Stimulated activated memory B cell treated with anti-CD40 and anti-IgM and Interleukin-4, amounts not matched to agents 10 μg/mL and 1 μg/mL and 100 μg/mL, for 72 hours (primary cell): ENCODE data around the gene AJM1.
"Not testable (repeated sequence)": the region's sequence is repeated elsewhere in the genome, so short reads cannot be mapped to it uniquely, and the experiment has no call there.

Source experiments
- ATAC-seq: fragments of 150-1000 bp; cut with Tn5 transposase; 2 replicates; pipeline ENCODE4 v1.10.0; 2021
- H3K27ac Mint-ChIP-seq: one replicate; pipeline ENCODE4 v1.8.0; 2022; ENCODE audit warnings: mild to moderate bottlenecking, mixed read lengths
- H3K27me3 Mint-ChIP-seq: one replicate; pipeline ENCODE4 v1.8.0; 2022; ENCODE audit warnings: mixed read lengths
- H3K36me3 Mint-ChIP-seq: one replicate; pipeline ENCODE4 v1.8.0; 2022; ENCODE audit warnings: mixed read lengths
- H3K4me1 Mint-ChIP-seq: one replicate; pipeline ENCODE4 v1.8.0; 2022; ENCODE audit warnings: mixed read lengths
- H3K4me3 Mint-ChIP-seq: one replicate; pipeline ENCODE4 v1.8.0; 2022; ENCODE audit warnings: mild to moderate bottlenecking, moderate library complexity, mixed read lengths
- H3K9me3 Mint-ChIP-seq: one replicate; pipeline ENCODE4 v1.8.0; 2022; ENCODE audit warnings: mixed read lengths

The AJM1 gene

GRCh38 chr9:136860933-136861873 is 18.9 kb downstream of the AJM1 start:
- no peak overlapping the region for H3K4me3 Mint-ChIP-seq
- H3K27me3 Mint-ChIP-seq = no peaks in the 10 kb centered on the region
- no peaks in the 10 kb centered on the region for H3K9me3 Mint-ChIP-seq
- H3K36me3 Mint-ChIP-seq = peaks cover 19% of the 10 kb centered on the region
- H3K4me1 Mint-ChIP-seq = peaks cover 28% of the 10 kb centered on the region
- no peak overlapping the region for H3K27ac Mint-ChIP-seq
- no peak for ATAC-seq

DNA sequence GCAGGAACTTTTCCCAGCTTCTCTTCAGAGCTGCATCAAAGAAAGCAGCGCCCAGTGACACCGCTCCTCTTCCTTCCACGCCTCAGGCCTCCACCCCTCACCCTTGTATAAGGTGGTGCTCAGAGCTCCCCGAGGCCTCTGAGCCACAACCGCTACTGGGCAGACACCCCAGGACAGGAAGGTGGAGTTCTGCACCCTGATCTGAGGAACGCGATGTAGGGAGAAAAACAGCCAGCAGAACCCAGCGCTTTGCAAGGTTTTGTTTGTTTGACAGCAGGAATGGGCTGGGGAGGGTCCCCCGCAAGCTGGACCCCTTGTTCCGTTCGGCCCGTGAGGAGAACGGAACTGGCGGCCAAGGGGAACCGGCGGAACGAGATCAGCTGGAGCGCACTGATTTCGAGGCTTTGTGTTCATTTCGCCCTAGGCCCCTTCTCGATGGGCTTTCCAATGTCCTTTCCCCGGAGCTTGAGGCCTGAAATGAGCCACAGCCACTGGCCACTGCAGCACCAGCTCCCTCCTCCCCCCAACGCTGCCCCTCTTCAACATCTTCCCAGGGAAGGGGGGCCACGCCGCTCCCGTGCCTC is 19.7 kb downstream of the AJM1 start:
- H3K4me3 Mint-ChIP-seq = no peak overlapping the region
- H3K4me1 Mint-ChIP-seq = peaks cover 28% of the 10 kb centered on the region
- ATAC-seq = no peak
- no peaks in the 10 kb centered on the region for H3K9me3 Mint-ChIP-seq
- H3K36me3 Mint-ChIP-seq = peaks cover 19% of the 10 kb centered on the region
- H3K27ac Mint-ChIP-seq = no peak overlapping the region
- no peaks in the 10 kb centered on the region for H3K27me3 Mint-ChIP-seq

DNA sequence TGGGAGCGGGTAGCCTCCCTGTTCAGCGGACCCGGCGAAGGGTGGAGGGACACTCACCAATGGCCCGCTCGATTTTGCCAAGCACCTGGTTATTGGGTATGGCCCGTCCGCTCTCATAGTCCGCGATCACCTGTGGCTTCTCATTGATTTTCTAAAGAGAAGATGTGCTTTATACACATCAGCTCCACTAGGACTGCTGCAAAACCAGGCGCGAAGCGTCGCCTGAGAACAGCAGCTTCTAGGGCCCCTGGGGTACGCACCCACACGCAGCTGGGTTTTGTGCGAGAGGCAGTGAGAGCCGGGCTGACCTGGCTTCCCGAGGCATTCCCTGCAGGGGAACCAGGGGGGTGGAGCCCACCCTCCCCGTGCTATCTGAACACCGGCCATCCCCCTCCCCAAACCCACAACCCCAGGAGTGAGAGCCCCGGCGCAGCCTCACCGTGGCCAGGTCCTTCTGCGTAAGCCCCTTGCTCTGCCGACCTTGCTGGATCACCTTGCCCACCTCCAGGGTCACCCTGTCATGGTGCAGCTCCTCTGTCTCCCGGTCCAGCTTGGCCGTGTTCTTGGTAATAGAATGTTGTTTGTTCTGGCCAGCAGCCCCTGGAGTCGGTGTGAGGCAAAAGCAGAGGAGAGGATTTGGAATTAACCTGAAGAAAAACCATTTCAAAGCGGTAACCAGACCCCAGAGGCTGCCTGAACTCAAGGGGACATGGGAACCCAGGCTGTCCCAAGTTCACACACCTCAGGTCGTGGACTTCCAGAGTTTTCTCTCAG is 20.8 kb downstream of the AJM1 start:
- no peak for ATAC-seq
- Mint-ChIP-seq H3K9me3 (no peaks in the 10 kb centered on the region), H3K4me1 (peaks cover 28% of the 10 kb centered on the region), H3K4me3 (no peak overlapping the region), H3K27me3 (no peaks in the 10 kb centered on the region), H3K27ac (no peak overlapping the region), H3K36me3 (peaks cover 19% of the 10 kb centered on the region)

DNA sequence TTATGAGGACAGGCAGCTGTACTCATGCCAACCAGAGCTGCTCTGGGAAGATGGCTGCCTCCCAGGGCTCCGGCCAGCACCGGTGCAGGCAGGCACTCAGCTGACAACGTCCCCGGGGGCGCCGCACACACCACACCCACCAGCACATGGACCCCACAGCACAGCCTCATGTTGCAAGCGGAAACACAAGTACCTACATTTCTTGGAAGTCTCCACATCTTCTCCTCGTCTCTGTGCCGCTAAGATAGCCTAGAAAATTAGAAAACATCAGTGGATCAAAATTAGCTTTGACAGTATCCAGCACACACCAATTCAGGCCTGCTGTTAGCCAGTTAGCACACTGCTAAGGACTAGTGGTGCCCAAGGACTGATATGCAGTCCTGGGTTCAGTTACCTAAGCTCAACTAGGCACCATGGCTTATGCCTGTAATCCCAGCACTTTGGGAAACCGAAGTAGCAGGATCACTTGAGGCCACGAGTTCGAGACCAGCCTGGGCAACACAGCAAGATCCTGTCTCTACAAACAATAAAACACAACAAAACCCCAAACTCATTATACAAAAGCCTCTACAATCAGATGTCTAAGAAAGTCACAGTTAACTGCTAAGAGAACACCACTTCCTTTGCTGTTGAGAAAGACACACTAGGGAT is 21.5 kb downstream of the AJM1 start:
- ATAC-seq = no peak
- no peaks in the 10 kb centered on the region for H3K27me3 Mint-ChIP-seq
- peaks cover 19% of the 10 kb centered on the region for H3K36me3 Mint-ChIP-seq
- peaks cover 28% of the 10 kb centered on the region for H3K4me1 Mint-ChIP-seq
- H3K4me3 Mint-ChIP-seq = no peak overlapping the region
- H3K27ac Mint-ChIP-seq = no peak overlapping the region
- no peaks in the 10 kb centered on the region for H3K9me3 Mint-ChIP-seq

DNA sequence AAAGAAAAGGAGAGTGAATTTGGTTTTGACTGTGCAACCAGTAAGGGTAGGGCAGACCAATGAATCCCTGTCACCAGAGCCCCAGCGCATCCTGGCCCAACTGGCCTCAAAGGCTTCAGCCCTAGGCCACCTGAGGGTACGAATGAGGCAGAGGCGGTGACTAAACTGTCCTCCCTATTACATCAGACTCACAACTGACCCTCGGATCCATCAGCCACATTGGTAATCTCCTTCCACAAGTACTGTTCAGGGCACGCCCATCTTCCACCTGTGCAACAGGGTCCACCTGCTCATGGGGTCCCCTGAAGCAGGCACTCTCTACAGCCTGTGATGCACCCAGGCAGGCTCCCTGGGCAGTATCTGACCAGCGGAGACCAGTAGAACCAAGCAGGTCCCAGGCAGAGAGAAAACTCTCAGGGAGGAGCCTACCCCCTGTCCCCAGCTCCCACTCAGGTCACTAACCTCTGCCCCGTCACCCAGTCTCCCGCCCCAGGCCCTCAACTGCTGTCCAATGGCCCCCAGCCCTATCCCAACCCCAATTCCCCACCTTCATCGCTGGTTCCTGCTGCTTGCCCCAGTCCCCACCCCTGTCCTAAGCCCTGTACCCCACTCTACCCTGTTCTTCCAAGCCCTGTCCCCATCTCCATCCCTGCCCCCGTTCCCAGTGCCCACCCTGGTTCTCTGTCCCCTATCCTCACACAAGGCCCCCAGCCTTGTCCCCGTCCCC is 22.9 kb downstream of the AJM1 start:
- no peaks in the 10 kb centered on the region for H3K27me3 Mint-ChIP-seq
- H3K4me1 Mint-ChIP-seq = peaks cover 24% of the 10 kb centered on the region
- peaks cover 19% of the 10 kb centered on the region for H3K36me3 Mint-ChIP-seq
- H3K27ac Mint-ChIP-seq = peak overlapping the region; percentile 93
- ATAC-seq = no peak
- H3K4me3 Mint-ChIP-seq = peak overlapping the region; percentile 93
- no peaks in the 10 kb centered on the region for H3K9me3 Mint-ChIP-seq

DNA sequence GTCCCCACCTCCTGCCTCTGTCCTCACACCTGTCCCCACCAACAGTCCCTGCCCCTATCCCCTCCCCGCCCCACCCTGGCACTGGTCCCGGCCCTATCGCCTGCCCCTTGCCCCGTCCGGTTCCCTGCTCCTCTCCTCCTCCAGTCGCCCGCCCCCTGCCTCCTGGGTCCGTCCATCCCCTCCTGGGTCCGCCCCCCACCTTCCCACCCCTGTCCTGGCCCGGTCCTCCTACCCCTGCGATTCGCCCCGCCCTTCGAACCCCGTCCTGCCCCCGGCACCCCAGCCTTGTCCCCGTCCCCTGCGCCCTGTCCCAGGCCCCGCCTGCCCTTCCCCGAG is 23.5 kb downstream of the AJM1 start:
- Mint-ChIP-seq H3K9me3 (no peaks in the 10 kb centered on the region), H3K27ac (peak overlapping the region; percentile 93), H3K4me3 (peak overlapping the region; percentile 93), H3K4me1 (peaks cover 18% of the 10 kb centered on the region), H3K36me3 (peaks cover 19% of the 10 kb centered on the region), H3K27me3 (no peaks in the 10 kb centered on the region)
- ATAC-seq = peak; percentile 42

DNA sequence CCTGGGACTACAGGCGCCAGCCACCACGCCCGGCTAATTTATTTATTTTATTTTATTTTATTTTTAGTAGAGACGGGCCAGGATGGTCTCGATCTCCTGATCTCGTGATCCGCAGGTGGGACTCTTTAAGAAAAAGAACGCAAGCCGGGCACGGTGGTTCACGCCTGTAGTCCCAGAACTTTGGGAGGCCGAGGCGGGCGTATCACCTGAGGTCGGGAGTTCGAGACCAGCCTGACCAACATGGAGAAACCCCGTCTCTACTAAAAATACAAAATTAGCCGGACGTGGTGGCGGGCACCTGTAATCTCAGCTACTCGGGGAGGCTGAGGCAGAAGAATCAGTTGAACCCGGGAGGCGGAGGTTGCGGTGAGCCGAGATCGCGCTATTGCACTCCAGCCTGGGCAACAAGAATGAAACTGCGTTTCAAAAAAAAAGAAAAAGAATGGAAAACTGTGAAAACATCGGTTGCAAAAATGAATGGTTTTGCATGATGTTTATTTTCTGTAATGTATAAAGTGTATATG is 24.7 kb downstream of the AJM1 start:
- not testable (repeated sequence) for H3K9me3 Mint-ChIP-seq, ATAC-seq, H3K27me3 Mint-ChIP-seq
- Mint-ChIP-seq H3K27ac (peak overlapping the region; percentile 93), H3K36me3 (peaks cover 15% of the 10 kb centered on the region), H3K4me3 (peak overlapping the region; percentile 75), H3K4me1 (peaks cover 14% of the 10 kb centered on the region)

GRCh38 chr9:136867480-136867879 is 25.2 kb downstream of the AJM1 start:
- Mint-ChIP-seq H3K4me1 (peaks cover 9% of the 10 kb centered on the region), H3K9me3 (no peaks in the 10 kb centered on the region), H3K27ac (no peak overlapping the region), H3K36me3 (peaks cover 10% of the 10 kb centered on the region), H3K4me3 (peak overlapping the region; percentile 5), H3K27me3 (no peaks in the 10 kb centered on the region)
- no peak for ATAC-seq

DNA sequence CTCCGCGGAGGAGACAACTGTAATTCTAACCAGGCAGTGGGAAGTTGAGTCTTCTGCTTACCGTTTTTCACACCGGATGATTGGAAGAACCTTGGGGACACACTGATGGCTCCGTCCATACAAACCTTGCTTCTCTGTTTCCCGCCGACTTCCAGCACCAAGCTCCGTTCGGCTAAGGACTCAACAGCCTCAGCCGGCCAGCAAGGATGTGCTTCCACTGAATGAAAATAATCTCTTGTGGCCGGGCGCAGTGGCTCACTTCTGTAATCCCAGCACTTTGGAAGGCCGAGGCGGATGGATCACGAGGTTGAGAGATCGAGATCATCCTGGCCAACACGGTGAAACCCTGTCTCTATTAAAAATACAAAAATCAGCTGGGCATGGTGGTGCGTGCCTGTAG is 25.6 kb downstream of the AJM1 start:
- Mint-ChIP-seq H3K36me3 (peaks cover 8% of the 10 kb centered on the region), H3K4me1 (peaks cover 8% of the 10 kb centered on the region), H3K27me3 (no peaks in the 10 kb centered on the region), H3K9me3 (no peaks in the 10 kb centered on the region), H3K4me3 (peak overlapping the region; percentile 5), H3K27ac (no peak overlapping the region)
- no peak for ATAC-seq

DNA sequence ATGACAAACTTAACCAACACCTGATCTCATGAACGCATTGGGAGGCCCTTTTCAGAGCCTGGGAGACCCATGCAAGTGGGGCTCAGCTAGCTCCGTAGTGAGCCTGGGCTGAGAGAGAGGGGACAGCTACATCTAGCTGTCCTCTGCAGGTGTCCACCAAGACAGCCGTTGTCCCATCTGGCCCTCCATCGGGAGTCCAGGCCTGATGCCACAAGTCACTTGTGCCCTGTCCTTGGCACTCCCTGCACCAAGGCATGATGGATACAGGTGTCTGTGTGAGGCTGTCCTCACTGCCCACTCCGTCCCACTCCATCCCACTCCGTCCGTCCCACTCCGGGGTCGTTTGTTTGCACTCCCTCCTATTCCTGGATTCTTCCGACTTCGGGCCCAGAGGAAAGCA is 26.4 kb downstream of the AJM1 start:
- H3K36me3 Mint-ChIP-seq = peaks cover 1% of the 10 kb centered on the region
- no peaks in the 10 kb centered on the region for H3K27me3 Mint-ChIP-seq
- no peak for ATAC-seq
- H3K4me3 Mint-ChIP-seq = no peak overlapping the region
- no peak overlapping the region for H3K27ac Mint-ChIP-seq
- H3K9me3 Mint-ChIP-seq = no peaks in the 10 kb centered on the region
- peaks cover 8% of the 10 kb centered on the region for H3K4me1 Mint-ChIP-seq

DNA sequence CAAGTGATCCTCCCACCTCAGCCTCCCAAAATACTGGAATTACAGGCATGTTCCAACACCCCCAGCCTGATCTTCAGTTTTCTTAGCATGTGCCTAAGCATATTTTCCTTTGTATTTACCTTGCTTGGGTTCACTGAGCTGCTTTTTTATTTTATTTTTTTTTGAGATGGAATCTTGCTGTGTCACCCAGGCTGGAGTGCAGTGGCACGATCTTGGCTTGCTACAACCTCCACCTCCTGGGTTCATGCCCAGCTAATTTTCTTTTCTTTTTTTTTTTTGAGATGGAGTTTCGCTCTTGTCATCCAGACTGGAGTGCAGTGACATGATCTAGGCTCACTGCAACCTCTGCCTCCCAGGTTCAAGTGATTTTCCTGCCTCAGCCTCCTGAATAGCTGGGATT is 27.3 kb downstream of the AJM1 start:
- not testable (repeated sequence) for H3K27ac Mint-ChIP-seq, H3K27me3 Mint-ChIP-seq, ATAC-seq, H3K9me3 Mint-ChIP-seq, H3K36me3 Mint-ChIP-seq, H3K4me3 Mint-ChIP-seq, H3K4me1 Mint-ChIP-seq

DNA sequence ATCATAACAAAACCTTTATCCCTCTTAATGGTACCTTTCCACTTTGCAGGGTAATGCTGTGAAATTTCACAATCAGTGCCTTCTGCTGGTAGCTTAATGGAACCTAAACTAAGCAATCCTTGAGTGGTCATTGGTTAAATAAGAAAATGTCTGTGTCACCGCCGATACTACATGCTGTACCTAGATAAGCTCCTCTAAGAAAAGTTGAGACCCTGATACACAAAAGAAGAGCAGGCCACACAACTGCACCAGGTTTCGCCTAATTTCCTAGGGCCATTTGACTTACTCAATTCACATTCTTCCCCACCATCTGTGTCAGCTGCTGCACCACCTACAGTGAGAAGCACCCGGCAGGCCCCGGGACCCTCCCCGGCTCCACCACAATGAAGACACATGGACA is 32.9 kb downstream of the AJM1 start:
- no peaks in the 10 kb centered on the region for H3K27me3 Mint-ChIP-seq
- H3K27ac Mint-ChIP-seq = no peak overlapping the region
- H3K4me3 Mint-ChIP-seq = no peak overlapping the region
- H3K9me3 Mint-ChIP-seq = no peaks in the 10 kb centered on the region
- peaks cover 2% of the 10 kb centered on the region for H3K4me1 Mint-ChIP-seq
- no peak for ATAC-seq
- no peaks in the 10 kb centered on the region for H3K36me3 Mint-ChIP-seq

DNA sequence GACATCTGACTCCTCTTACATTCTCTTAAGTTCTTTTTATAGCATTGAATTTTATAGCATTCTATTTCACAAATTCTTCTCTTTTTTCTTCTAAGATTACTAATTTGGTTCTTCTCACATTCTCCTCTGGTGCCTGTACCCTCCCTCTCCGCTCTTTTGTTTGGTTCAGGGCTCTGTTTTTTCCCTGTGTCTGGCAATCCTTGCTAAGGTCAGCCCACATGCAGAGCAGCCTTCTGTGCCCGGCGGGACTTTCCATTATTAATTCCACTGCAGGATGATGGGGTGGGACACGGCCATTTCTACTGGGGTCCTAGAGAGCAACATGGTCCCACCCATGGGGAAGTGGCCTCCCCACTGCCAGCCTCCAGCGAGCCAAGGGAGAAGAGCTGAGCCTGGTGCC is 34.2 kb downstream of the AJM1 start:
- Mint-ChIP-seq H3K27me3 (no peaks in the 10 kb centered on the region), H3K4me1 (peaks cover 10% of the 10 kb centered on the region), H3K9me3 (no peaks in the 10 kb centered on the region), H3K36me3 (no peaks in the 10 kb centered on the region), H3K4me3 (no peak overlapping the region), H3K27ac (no peak overlapping the region)
- ATAC-seq = no peak

DNA sequence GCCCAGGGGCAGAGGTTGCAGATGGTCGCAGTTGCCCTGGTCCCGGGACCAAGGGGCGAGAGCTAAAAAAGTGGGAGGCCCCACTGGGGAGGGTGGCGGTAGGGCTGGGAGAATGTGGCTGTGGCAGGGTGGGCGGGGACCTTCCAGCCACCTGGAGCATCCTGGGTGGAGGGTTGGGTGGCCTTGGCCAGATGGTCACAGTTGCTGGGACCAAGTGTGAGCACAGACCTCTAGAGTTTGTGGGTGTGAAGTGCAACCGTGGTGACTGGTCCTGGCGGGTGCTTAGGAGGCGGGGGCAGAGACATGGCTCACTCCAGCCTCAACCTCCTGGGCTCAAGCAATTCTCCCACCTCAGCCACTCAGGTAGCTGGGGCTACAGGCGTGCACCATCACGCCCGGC is 38.4 kb downstream of the AJM1 start:
- H3K27me3 Mint-ChIP-seq = no peaks in the 10 kb centered on the region
- ATAC-seq = no peak
- peaks cover 40% of the 10 kb centered on the region for H3K4me1 Mint-ChIP-seq
- H3K9me3 Mint-ChIP-seq = no peaks in the 10 kb centered on the region
- H3K36me3 Mint-ChIP-seq = no peaks in the 10 kb centered on the region
- H3K4me3 Mint-ChIP-seq = no peak overlapping the region
- H3K27ac Mint-ChIP-seq = peak overlapping the region; percentile 55
